ENCODE data around the gene TEF.

DNA sequence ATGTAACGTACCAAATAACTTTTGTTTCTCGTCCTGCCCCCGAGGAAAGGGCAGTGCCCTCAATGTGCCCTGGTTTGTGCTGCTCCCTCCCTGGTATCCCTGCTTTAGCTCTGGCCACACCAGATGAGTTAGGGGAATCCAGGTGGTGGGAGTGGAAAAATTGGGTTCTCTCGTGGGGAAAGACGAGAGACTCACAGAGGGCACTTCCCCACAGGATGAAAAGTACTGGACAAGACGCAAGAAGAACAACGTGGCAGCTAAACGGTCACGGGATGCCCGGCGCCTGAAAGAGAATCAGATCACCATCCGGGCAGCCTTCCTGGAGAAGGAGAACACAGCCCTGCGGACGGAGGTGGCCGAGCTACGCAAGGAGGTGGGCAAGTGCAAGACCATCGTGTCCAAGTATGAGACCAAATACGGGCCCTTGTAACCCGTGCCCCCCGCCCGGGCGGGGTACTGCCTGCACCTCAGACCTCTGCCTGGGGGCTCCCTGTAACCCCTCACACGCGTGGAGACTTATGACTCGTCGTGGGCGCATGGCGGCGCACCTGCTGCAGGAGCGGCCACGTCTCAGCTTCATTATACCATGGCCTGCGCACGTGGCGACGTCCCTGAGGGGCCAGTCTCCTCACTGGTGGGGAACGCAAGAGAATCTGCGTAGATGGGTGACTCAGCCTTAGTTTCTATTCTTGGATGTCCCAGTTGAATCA lies 13.9 kb downstream of the TEF start:
- TF ChIP-seq, protein P1, sequence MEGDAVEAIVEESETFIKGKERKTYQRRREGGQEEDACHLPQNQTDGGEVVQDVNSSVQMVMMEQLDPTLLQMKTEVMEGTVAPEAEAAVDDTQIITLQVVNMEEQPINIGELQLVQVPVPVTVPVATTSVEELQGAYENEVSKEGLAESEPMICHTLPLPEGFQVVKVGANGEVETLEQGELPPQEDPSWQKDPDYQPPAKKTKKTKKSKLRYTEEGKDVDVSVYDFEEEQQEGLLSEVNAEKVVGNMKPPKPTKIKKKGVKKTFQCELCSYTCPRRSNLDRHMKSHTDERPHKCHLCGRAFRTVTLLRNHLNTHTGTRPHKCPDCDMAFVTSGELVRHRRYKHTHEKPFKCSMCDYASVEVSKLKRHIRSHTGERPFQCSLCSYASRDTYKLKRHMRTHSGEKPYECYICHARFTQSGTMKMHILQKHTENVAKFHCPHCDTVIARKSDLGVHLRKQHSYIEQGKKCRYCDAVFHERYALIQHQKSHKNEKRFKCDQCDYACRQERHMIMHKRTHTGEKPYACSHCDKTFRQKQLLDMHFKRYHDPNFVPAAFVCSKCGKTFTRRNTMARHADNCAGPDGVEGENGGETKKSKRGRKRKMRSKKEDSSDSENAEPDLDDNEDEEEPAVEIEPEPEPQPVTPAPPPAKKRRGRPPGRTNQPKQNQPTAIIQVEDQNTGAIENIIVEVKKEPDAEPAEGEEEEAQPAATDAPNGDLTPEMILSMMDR (IDR thresholded peaks at IDR 0.05): no peak
- TF ChIP-seq POLR2A (IDR thresholded peaks at IDR 0.05) (no peak), EP300 (IDR thresholded peaks at IDR 0.05) (no peak)
